Measurements from ENCODE around the gene ABITRAM.
"Not testable (repeated sequence)": the region's sequence is repeated elsewhere in the genome, so short reads cannot be mapped to it uniquely, and the experiment has no call there.

The ABITRAM gene

DNA sequence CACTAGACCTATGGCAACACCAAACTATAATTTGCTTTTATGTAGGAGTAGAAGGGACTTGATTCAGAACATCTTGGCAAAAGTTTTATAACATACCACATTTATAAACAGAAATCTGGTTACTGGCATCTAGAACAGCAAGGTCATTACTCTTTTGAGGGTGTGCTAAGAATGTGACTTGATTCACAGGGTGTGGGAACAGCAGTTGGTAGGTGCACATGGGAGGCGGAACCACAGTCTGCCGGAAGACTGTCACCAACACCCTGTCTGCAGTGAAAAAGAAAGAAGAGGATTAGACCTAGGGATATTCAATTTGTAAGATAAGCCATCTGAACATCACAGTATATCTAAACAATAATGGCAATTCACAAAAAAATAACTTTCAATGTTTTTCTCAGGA lies 23.3 kb upstream of the ABITRAM start:
- TF ChIP-seq CTCF (IDR thresholded peaks at IDR 0.05), result no peak

DNA sequence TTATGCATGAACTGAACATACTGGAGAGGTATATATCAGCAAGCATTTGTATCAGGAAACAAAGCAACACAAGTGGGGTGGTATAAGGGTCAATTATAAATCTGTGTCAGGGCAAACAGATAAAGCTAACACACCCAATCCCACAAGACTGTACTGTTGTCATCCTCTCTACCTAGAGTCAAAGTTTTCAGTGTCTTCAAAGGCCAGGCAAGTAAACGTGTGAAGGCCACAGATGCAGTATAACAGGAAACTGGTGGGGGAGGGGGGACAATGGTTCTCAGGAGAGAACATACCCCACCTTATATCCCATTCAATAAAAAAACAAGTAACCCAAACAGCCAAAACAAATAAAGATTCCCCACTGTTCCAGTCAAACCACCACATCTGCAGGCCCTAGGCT lies 22.4 kb upstream of the ABITRAM start:
- no peak for DNase-seq (ENCODE audit: low spot score)
- Histone ChIP-seq H3K4me3 (no peak overlapping the region), H3K27ac (no peak overlapping the region)
- TF ChIP-seq CTCF (IDR thresholded peaks at IDR 0.05), result no peak

More for the DNA sequence above, 23.3 kb upstream of the ABITRAM start:
- no peak for DNase-seq (ENCODE audit: low spot score)
- Histone ChIP-seq H3K4me3 (no peak overlapping the region), H3K27ac (no peak overlapping the region)

- Histone ChIP-seq H3K4me3 (no peak overlapping the region), H3K27ac (no peak overlapping the region)
- no peak for DNase-seq (ENCODE audit: low spot score)
- no peak for TF ChIP-seq CTCF (IDR thresholded peaks at IDR 0.05)
These were observed 20.8 kb upstream of the ABITRAM start for GRCh38 chr9:108913391-108913790.

DNA sequence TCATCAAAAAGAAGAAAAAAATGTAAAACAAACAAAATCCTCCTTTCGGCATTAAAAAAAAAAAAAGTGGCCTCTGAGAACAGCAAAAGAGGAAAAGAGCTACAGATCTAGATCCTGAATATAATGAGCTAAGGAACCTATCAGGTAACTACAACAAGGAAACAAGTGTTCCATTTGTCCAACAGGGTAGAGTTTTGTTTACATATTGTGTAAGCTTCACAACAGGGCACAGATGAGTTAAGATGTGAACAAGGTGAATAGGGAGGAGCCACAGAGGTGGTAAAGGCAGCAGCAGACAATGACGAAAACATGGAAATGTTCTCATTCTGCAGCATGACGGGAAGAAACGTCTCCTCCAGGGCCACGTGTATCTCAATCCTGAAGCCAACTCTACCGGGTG lies 14.7 kb upstream of the ABITRAM start:
- no peak for DNase-seq (ENCODE audit: low spot score)

GRCh38 chr9:108920401-108920800 lies 13.8 kb upstream of the ABITRAM start:
- not testable (repeated sequence) for H3K27ac ChIP-seq; DNase-seq (ENCODE audit: low spot score); H3K4me3 ChIP-seq

More for the DNA sequence above, 14.7 kb upstream of the ABITRAM start:
- no peak overlapping the region for H3K27ac ChIP-seq
- no peak for TF ChIP-seq CTCF (IDR thresholded peaks at IDR 0.05)
- no peak overlapping the region for H3K4me3 ChIP-seq

DNA sequence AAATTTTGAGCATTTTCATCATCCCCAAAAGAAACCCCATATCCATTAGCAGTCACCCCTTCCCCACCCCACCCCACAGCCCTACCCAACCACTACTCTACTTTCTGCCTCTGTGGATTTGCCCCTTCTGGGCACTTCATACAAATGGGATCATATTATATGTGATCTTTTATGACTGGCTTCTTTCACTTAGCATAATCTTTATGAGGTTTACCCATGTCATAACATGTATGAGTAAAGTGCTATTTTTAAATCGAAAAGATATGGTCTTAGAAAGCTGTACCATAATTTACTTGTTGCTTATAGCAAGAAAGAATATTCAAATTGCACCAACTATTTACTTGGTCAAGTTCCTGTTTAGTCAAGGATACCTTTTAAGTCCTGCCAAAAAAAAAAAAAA lies 13.0 kb upstream of the ABITRAM start:
- Histone ChIP-seq H3K27ac (no peak overlapping the region), H3K4me3 (no peak overlapping the region)
- DNase-seq (ENCODE audit: low spot score), result no peak
- TF ChIP-seq CTCF (IDR thresholded peaks at IDR 0.05), result no peak

- no peak overlapping the region for H3K27ac ChIP-seq
- DNase-seq (ENCODE audit: low spot score), result no peak
- TF ChIP-seq CTCF (IDR thresholded peaks at IDR 0.05), result no peak
- no peak overlapping the region for H3K4me3 ChIP-seq
These were observed 9.7 kb upstream of the ABITRAM start for GRCh38 chr9:108924466-108924865.

DNA sequence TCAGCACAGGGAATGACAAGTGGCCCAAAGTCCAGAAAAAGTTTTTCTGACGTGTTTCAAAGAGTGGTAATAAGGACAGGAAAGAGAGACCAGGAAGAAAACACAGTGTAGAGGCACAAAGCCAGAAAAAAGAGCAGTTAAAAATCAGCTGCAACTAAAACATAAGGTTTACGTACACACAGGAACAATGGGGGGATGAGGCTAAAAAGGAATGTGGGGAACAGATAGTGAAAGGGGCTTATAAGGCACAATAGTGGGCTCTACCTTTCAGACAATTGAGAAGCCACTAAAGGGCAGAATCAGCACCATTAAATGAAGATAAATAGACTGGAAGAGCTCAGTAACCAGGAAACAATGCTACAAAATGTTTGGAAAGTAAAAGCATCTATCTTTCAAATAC lies 5.8 kb upstream of the ABITRAM start:
- Histone ChIP-seq H3K4me3 (no peak overlapping the region), H3K27ac (no peak overlapping the region)
- no peak for TF ChIP-seq CTCF (IDR thresholded peaks at IDR 0.05)
- DNase-seq (ENCODE audit: low spot score), result no peak

Measured in coronary artery (tissue), 2 donors.